SK-N-SH treated with all-trans-retinoic acid at 6 μM for 48 hours (cell line): ENCODE data around the gene TBC1D16.

Experiments used
- ATAC-seq: fragments of 200-7000 bp; cut with Tn5 transposase; 3 replicates; pipeline ENCODE4 v1.9.1; 2020; ENCODE audit warnings: mild to moderate bottlenecking, moderate library complexity
- ARNTL ChIP-seq: fragments of 450-650 bp; formaldehyde crosslinking; IDR thresholded peaks from 2 replicates; pipeline ENCODE4 v1.5.0; 2020; ENCODE audit warnings: low read depth, mild to moderate bottlenecking, moderate library complexity, borderline replicate concordance
- BACH2 ChIP-seq: fragments of 250-450 bp; sonication (Bioruptor Pico); IDR thresholded peaks from 2 replicates; pipeline ENCODE4 v1.9.0; 2021; ENCODE audit warnings: mild to moderate bottlenecking, borderline replicate concordance
- CREB5 ChIP-seq: fragments of 250-450 bp; sonication (Bioruptor Pico); IDR thresholded peaks from 2 replicates; pipeline ENCODE4 v1.5.1; 2020; ENCODE audit warnings: low read depth, mild to moderate bottlenecking, moderate library complexity
- CSDC2 ChIP-seq: fragments of 250-450 bp; sonication (Bioruptor Pico); IDR thresholded peaks from 2 replicates; pipeline ENCODE4 v1.5.0; 2020; ENCODE audit warnings: mild to moderate bottlenecking, moderate library complexity
- CSRNP3 ChIP-seq: fragments of 250-450 bp; sonication (Bioruptor Pico); IDR thresholded peaks from 2 replicates; pipeline ENCODE4 v1.5.1; 2021; ENCODE audit warnings: mild to moderate bottlenecking, moderate library complexity
- ESRRG ChIP-seq: fragments of 250-450 bp; sonication (Bioruptor Pico); IDR thresholded peaks from 2 replicates; pipeline ENCODE4 v1.6.1; 2021; ENCODE audit warnings: mild to moderate bottlenecking
- GLIS3 ChIP-seq: fragments of 250-450 bp; sonication (Bioruptor Pico); IDR thresholded peaks from 2 replicates; pipeline ENCODE4 v1.5.0; 2020; ENCODE audit warnings: mild to moderate bottlenecking, moderate library complexity
- ISL1 ChIP-seq: fragments of 250-450 bp; sonication (Bioruptor Pico); IDR thresholded peaks from 2 replicates; pipeline ENCODE4 v2.1.2; 2022; ENCODE audit warnings: mild to moderate bottlenecking, moderate library complexity
- OSR1 ChIP-seq: fragments of 250-450 bp; sonication (Bioruptor Pico); IDR thresholded peaks from 2 replicates; pipeline ENCODE4 v1.8.0; 2022; ENCODE audit warnings: moderate library complexity, mild to moderate bottlenecking, inconsistent platforms
- PATZ1 ChIP-seq: fragments of 250-450 bp; sonication (Bioruptor Pico); IDR thresholded peaks from 2 replicates; pipeline ENCODE4 v1.8.0; 2020; ENCODE audit warnings: mild to moderate bottlenecking, moderate library complexity, borderline replicate concordance
- POU6F1 ChIP-seq: fragments of 250-450 bp; sonication (Bioruptor Pico); IDR thresholded peaks from 2 replicates; pipeline ENCODE4 v1.8.0; 2021; ENCODE audit warnings: low read depth, mild to moderate bottlenecking, moderate library complexity, borderline replicate concordance
- PPARA ChIP-seq: fragments of 250-450 bp; sonication (Bioruptor Pico); IDR thresholded peaks from 2 replicates; pipeline ENCODE4 v1.5.0; 2020; ENCODE audit warnings: mild to moderate bottlenecking, borderline replicate concordance
- SNAI2 ChIP-seq: fragments of 250-450 bp; sonication (Bioruptor Pico); IDR thresholded peaks from 2 replicates; pipeline ENCODE4 v1.5.0; 2020; ENCODE audit warnings: mild to moderate bottlenecking, moderate library complexity
- TCF4 ChIP-seq: fragments of 250-450 bp; sonication (Bioruptor Pico); IDR thresholded peaks from 2 replicates; pipeline ENCODE4 v1.8.0; 2021; ENCODE audit warnings: mild to moderate bottlenecking, moderate library complexity, borderline replicate concordance
- TOX ChIP-seq: fragments of 250-450 bp; sonication (Bioruptor Pico); IDR thresholded peaks from 2 replicates; pipeline ENCODE4 v1.8.0; 2021; ENCODE audit warnings: mild to moderate bottlenecking, moderate library complexity, borderline replicate concordance
- TSHZ2 ChIP-seq: fragments of 250-450 bp; sonication (Bioruptor Pico); IDR thresholded peaks from 2 replicates; pipeline ENCODE4 v1.5.0; 2020; ENCODE audit warnings: mild to moderate bottlenecking, moderate library complexity
- ZC3H10 ChIP-seq: fragments of 250-450 bp; sonication (Bioruptor Pico); IDR thresholded peaks from 2 replicates; pipeline ENCODE4 v1.5.1; 2021; ENCODE audit warnings: mild to moderate bottlenecking, moderate library complexity
- ZFP3 ChIP-seq: fragments of 250-450 bp; sonication (Bioruptor Pico); IDR thresholded peaks from 2 replicates; pipeline ENCODE4 v1.5.0; 2020; ENCODE audit warnings: mild to moderate bottlenecking, moderate library complexity
- ZFP30 ChIP-seq: fragments of 450-650 bp; formaldehyde crosslinking; IDR thresholded peaks from 2 replicates; pipeline ENCODE4 v1.5.0; 2022; ENCODE audit warnings: mild to moderate bottlenecking, moderate library complexity
- ZNF565 ChIP-seq: fragments of 450-650 bp; formaldehyde crosslinking; conservative IDR thresholded peaks from 2 replicates; pipeline ENCODE4 v1.5.0; 2020; ENCODE audit warnings: low read depth, mild to moderate bottlenecking, moderate library complexity
- ZNF70 ChIP-seq: fragments of 450-650 bp; formaldehyde crosslinking; IDR thresholded peaks from 2 replicates; pipeline ENCODE4 v1.5.0; 2020; ENCODE audit warnings: mild to moderate bottlenecking, moderate library complexity
- ZNF8 ChIP-seq: fragments of 450-650 bp; formaldehyde crosslinking; IDR thresholded peaks from 2 replicates; pipeline ENCODE4 v1.5.0; 2020; ENCODE audit warnings: mild to moderate bottlenecking, moderate library complexity

The TBC1D16 gene

GRCh38 chr17:79969906-79970305 is 65.8 kb downstream of the TBC1D16 start:
- no peak for ATAC-seq
- TF ChIP-seq ARNTL (CRISPR knock-in tag) (no peak), ISL1 (no peak), TOX (no peak), ZNF8 (CRISPR knock-in tag) (no peak), ZNF70 (CRISPR knock-in tag) (no peak), OSR1 (CRISPR knock-in tag) (no peak), CSRNP3 (no peak), ZFP3 (CRISPR knock-in tag) (no peak), SNAI2 (no peak), TSHZ2 (CRISPR knock-in tag) (no peak), TCF4 (CRISPR knock-in tag) (no peak), ESRRG (CRISPR knock-in tag) (no peak), CSDC2 (CRISPR knock-in tag) (no peak), PPARA (CRISPR knock-in tag) (no peak), GLIS3 (CRISPR knock-in tag) (no peak), PATZ1 (CRISPR knock-in tag) (no peak), POU6F1 (CRISPR knock-in tag) (no peak), BACH2 (CRISPR knock-in tag) (no peak)

- no peak for ATAC-seq
- TF ChIP-seq ARNTL (CRISPR knock-in tag) (no peak), ZC3H10 (CRISPR knock-in tag) (no peak), ZNF565 (CRISPR knock-in tag) (no peak), PPARA (CRISPR knock-in tag) (no peak), TCF4 (CRISPR knock-in tag) (no peak), GLIS3 (CRISPR knock-in tag) (no peak), ZFP3 (CRISPR knock-in tag) (no peak), PATZ1 (CRISPR knock-in tag) (no peak), CSDC2 (CRISPR knock-in tag) (no peak), POU6F1 (CRISPR knock-in tag) (no peak), CSRNP3 (no peak), BACH2 (CRISPR knock-in tag) (no peak), ZFP30 (CRISPR knock-in tag) (no peak), TSHZ2 (CRISPR knock-in tag) (no peak), CREB5 (CRISPR knock-in tag) (no peak)
Measured at GRCh38 chr17:79968116-79968515, 67.6 kb downstream of the TBC1D16 start.
